ENCODE data around the gene TFEB.

Gene TFEB

GRCh38 chr6:41739041-41739440 is 3.6 kb upstream of the TFEB start:
- DNase-seq (ENCODE audit: low read depth in 1 of 2, low spot score in 1 of 2), result no peak

GRCh38 chr6:41737591-41738130 is 2.3 kb upstream of the TFEB start:
- DNase-seq (ENCODE audit: low read depth in 1 of 2, low spot score in 1 of 2), result no peak

- no peak for DNase-seq (ENCODE audit: low read depth in 1 of 2, low spot score in 1 of 2)
Observed at GRCh38 chr6:41736800-41737555, 1.6 kb upstream of the TFEB start.

GRCh38 chr6:41736186-41736733 is 852 bp upstream of the TFEB start:
- DNase-seq (ENCODE audit: low read depth in 1 of 2, low spot score in 1 of 2), result no peak

- peak; percentile 35 to 44 for DNase-seq (ENCODE audit: low read depth in 1 of 2, low spot score in 1 of 2)
Observed at GRCh38 chr6:41734666-41735426, 562 bp downstream of the TFEB start.

- DNase-seq (ENCODE audit: low read depth in 1 of 2, low spot score in 1 of 2), result peak; percentile 5 to 11
Observed at GRCh38 chr6:41733707-41734665, 1.4 kb downstream of the TFEB start.

GRCh38 chr6:41733360-41733706 is 2.1 kb downstream of the TFEB start:
- DNase-seq (ENCODE audit: low read depth in 1 of 2, low spot score in 1 of 2), result no peak

GRCh38 chr6:41732591-41733359 is 2.6 kb downstream of the TFEB start:
- DNase-seq (ENCODE audit: low read depth in 1 of 2, low spot score in 1 of 2), result peak; percentile 31 to 43

GRCh38 chr6:41732149-41732548 is 3.3 kb downstream of the TFEB start:
- no peak for DNase-seq (ENCODE audit: low read depth in 1 of 2, low spot score in 1 of 2)

- no peak for DNase-seq (ENCODE audit: low read depth in 1 of 2, low spot score in 1 of 2)
Observed at GRCh38 chr6:41731561-41732086, 3.8 kb downstream of the TFEB start.

GRCh38 chr6:41730531-41731436 is 4.6 kb downstream of the TFEB start:
- no peak for DNase-seq (ENCODE audit: low read depth in 1 of 2, low spot score in 1 of 2)

GRCh38 chr6:41729624-41730023 is 5.8 kb downstream of the TFEB start:
- no peak for DNase-seq (ENCODE audit: low read depth in 1 of 2, low spot score in 1 of 2)

- no peak for DNase-seq (ENCODE audit: low read depth in 1 of 2, low spot score in 1 of 2)
Observed at GRCh38 chr6:41728954-41729353, 6.5 kb downstream of the TFEB start.

GRCh38 chr6:41728073-41728936 is 7.1 kb downstream of the TFEB start:
- DNase-seq (ENCODE audit: low read depth in 1 of 2, low spot score in 1 of 2), result no peak

GRCh38 chr6:41727705-41728072 is 7.7 kb downstream of the TFEB start:
- no peak for DNase-seq (ENCODE audit: low read depth in 1 of 2, low spot score in 1 of 2)

- DNase-seq (ENCODE audit: low read depth in 1 of 2, low spot score in 1 of 2), result no peak
Observed at GRCh38 chr6:41726876-41727275, 8.5 kb downstream of the TFEB start.

GRCh38 chr6:41724586-41725501 is 10.6 kb downstream of the TFEB start:
- DNase-seq (ENCODE audit: low read depth in 1 of 2, low spot score in 1 of 2), result no peak
